PFSK-1 (cell line): ENCODE data around the gene FAM149A.

ENCODE experiments used
- POLR2AphosphoS5 ChIP-seq: IDR thresholded peaks from 2 replicates; pipeline ENCODE4 v1.6.1; 2012; ENCODE audit warnings: low read depth, mild to moderate bottlenecking, control low read depth, low read length, moderate library complexity
- SIN3A ChIP-seq: IDR thresholded peaks from 2 replicates; pipeline ENCODE4 v1.6.1; 2012; ENCODE audit warnings: mild to moderate bottlenecking, low read length, moderate library complexity, borderline replicate concordance; ENCODE audit not compliant: insufficient read depth
- TAF1 ChIP-seq: IDR thresholded peaks from 2 replicates; pipeline ENCODE4 v1.6.1; 2012; ENCODE audit warnings: low read length, control low read depth, borderline replicate concordance; ENCODE audit not compliant: insufficient read depth
- TF ChIP-seq, protein P1 (sequence below), 2 experiments: IDR thresholded peaks; 2 replicates each; pipeline versions ENCODE4 v1.6.1 to v1.8.0; 2011 to 2012; ENCODE audit warnings: low read depth in 2 of 2, low read length in 2 of 2, control low read depth in 1 of 2, inconsistent platforms in 1 of 2, mild to moderate bottlenecking in 1 of 2, moderate library complexity in 1 of 2; ENCODE audit not compliant: insufficient read depth in 1 of 2

DNA sequence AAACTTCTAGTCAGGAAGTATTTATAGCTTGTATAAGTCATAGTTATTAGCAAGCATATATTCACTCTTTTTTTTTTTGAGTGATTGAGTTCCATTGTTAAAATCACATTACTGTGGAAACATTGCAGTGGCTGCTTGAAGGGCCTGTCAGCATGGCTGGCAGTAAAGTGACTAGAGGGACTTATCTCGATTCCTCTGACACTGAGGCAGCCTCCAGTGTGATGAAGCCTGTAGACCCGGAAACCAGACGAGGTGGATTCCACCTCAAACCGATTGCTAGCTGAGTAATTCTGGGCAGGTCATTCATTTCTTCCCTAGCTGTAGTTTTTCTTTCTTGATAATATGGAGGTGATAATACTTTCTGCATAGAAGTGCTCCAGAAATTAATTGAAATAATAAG, 4.7 kb downstream of the FAM149A start:
- TF ChIP-seq, protein P1, sequence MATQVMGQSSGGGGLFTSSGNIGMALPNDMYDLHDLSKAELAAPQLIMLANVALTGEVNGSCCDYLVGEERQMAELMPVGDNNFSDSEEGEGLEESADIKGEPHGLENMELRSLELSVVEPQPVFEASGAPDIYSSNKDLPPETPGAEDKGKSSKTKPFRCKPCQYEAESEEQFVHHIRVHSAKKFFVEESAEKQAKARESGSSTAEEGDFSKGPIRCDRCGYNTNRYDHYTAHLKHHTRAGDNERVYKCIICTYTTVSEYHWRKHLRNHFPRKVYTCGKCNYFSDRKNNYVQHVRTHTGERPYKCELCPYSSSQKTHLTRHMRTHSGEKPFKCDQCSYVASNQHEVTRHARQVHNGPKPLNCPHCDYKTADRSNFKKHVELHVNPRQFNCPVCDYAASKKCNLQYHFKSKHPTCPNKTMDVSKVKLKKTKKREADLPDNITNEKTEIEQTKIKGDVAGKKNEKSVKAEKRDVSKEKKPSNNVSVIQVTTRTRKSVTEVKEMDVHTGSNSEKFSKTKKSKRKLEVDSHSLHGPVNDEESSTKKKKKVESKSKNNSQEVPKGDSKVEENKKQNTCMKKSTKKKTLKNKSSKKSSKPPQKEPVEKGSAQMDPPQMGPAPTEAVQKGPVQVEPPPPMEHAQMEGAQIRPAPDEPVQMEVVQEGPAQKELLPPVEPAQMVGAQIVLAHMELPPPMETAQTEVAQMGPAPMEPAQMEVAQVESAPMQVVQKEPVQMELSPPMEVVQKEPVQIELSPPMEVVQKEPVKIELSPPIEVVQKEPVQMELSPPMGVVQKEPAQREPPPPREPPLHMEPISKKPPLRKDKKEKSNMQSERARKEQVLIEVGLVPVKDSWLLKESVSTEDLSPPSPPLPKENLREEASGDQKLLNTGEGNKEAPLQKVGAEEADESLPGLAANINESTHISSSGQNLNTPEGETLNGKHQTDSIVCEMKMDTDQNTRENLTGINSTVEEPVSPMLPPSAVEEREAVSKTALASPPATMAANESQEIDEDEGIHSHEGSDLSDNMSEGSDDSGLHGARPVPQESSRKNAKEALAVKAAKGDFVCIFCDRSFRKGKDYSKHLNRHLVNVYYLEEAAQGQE (IDR thresholded peaks at IDR 0.05; ENCODE audit: insufficient read depth in 1 of 2, low read depth in 2 of 2, low read length in 2 of 2): no peak
- TF ChIP-seq POLR2AphosphoS5 (no peak), SIN3A (no peak), TAF1 (no peak)
